Left kidney (tissue), 8 donors: ENCODE results near the gene PROSER3. TPM values are rescaled to one million over a fixed set of nuclear protein-coding genes. Genes with fewer than 3 reads are reported as not detected.

Experiments
- DNase-seq: peaks from one replicate; pipeline ENCODE4 v3.0.0-alpha.2; 2013
- long read RNA-seq, 8 donors: transcript quantifications; one replicate each; lab custom pipeline, GENCODE V29; 2026
- polyA plus RNA-seq: library from polyadenylated mRNA; unstranded; fragments of 120-200 nt; gene quantifications from one replicate; pipeline ENCODE4 v1.2.1, GENCODE V29; 2013; ENCODE audit not compliant: insufficient read length

The PROSER3 gene
- 26.5 TPM for polyA plus RNA-seq
- long read RNA-seq, donor 1, partial matches to known transcripts, result 0 of 4 reads
- long read RNA-seq, donor 1, other reads (novel, unspliced or antisense), result 0 of 4 reads
- long read RNA-seq, donor 2, partial matches to known transcripts, result 0 of 2 reads
- long read RNA-seq, donor 2, other reads (novel, unspliced or antisense), result 0 of 2 reads
- long read RNA-seq, donor 3, partial matches to known transcripts, result 5 of 8 reads
- long read RNA-seq, donor 3, other reads (novel, unspliced or antisense), result 0 of 8 reads
- long read RNA-seq, donor 4, partial matches to known transcripts, result 0 of 1 reads
- long read RNA-seq, donor 4, other reads (novel, unspliced or antisense), result 0 of 1 reads
- long read RNA-seq, donor 5, partial matches to known transcripts, result 0 of 2 reads
- long read RNA-seq, donor 5, other reads (novel, unspliced or antisense), result 0 of 2 reads
- long read RNA-seq, donor 6, partial matches to known transcripts, result 0 of 1 reads
- long read RNA-seq, donor 6, other reads (novel, unspliced or antisense), result 0 of 1 reads
- long read RNA-seq, donor 7, partial matches to known transcripts, result 0 of 1 reads
- long read RNA-seq, donor 7, other reads (novel, unspliced or antisense), result 0 of 1 reads
- long read RNA-seq, donor 8, partial matches to known transcripts, result 0 of 2 reads
- long read RNA-seq, donor 8, other reads (novel, unspliced or antisense), result 0 of 2 reads

DNA sequence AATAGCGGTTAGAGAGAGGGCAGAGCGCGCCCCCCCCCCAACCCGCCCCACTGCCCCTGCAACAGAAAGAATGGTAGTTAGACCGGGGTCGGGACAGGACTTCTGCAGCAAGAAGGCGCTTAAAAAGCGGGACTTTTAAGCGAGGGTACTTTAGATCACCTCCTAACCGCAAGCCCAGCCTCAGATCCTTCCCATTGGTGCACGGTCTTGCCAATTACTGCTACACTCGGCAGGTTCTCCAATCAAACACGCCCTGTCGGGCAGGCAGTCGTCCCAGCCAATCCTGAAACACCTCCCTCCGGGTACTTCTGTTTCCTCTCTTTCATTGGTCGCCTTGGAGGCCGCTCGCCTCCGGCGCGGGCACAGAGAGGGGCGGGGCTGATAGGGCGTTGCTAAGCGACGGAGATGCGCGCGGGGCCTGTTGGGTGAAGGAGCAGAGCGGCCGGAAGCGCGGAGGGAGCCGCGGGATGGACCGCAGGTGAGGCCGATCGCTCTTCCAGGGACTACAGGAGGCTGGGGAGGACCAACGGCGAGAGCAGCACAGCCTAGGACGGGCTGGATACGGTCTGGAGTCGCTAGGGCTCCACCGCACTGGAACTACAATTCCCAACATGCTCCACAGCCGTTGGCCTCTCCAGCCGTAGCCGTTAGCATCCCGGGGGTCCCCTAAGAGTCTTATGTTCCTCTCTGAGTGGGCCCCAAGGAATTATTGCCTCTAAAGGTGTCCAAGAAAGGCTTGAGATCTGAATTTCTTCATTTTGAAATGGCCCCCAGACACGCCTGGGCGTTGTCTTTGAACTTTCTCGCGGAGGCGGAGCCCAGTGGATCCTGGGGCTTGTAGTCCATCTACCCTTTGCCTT, at the start of gene PROSER3:
Gene PROSER3, plus strand, starts transcription at position 428 of the 860 bp plus-strand sequence. Its CDS starts 40 bp downstream, at position 468.
- DNase-seq, result peak; percentile 99

GRCh38 chr19:35708391-35708790, 49.6 kb upstream of the PROSER3 start:
- DNase-seq, result no peak

DNA sequence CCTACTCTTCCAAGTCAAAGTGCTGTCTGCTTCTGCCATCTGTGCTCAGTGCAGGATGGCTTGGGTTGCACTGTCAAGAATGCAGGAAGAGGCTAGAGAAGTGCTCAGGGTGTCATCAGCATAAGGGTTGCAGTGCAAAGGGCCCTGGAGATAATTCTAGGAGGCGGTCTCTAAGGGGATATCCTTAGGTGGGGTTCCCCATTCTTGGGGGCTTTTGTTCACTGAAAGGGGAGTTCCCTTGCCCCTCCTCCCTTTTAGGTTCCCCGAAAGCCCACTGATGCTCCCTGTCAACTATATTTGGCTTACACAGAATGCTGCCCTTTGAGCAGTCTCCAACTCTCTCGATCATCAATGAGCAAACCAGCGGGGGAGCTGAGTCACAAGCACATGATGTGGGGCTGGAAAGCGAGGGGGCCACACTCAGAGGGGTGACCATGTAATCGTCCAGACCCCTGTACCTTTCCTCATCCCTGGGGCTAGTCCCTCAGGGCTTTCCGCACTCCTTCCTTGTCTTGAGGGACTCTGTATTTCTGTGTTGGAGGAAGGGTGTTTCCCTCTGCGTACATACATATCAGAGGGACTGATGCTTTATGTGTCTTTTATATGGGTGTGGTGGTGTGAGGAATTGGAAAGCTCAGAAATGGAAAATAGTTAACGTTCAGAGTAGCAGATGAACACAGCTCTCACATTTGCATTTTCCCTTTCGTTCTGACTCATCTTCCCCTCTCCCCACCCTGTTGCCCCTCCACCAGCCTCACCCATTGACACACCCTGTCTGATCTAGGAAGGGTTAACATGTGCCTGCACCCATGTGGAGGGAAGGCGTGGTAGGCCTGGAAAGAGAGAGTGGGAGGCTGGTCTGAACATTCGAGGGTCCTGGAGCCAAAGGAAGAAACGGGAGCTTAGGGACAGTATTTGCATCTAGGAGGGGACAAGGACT, 46.9 kb upstream of the PROSER3 start:
- DNase-seq, result no peak

- no peak for DNase-seq
These were observed 45.1 kb upstream of the PROSER3 start for GRCh38 chr19:35712567-35713505.

- no peak for DNase-seq
These were observed 44.5 kb upstream of the PROSER3 start for GRCh38 chr19:35713506-35713850.

- no peak for DNase-seq
These were observed 44.0 kb upstream of the PROSER3 start for GRCh38 chr19:35713904-35714495.

DNA sequence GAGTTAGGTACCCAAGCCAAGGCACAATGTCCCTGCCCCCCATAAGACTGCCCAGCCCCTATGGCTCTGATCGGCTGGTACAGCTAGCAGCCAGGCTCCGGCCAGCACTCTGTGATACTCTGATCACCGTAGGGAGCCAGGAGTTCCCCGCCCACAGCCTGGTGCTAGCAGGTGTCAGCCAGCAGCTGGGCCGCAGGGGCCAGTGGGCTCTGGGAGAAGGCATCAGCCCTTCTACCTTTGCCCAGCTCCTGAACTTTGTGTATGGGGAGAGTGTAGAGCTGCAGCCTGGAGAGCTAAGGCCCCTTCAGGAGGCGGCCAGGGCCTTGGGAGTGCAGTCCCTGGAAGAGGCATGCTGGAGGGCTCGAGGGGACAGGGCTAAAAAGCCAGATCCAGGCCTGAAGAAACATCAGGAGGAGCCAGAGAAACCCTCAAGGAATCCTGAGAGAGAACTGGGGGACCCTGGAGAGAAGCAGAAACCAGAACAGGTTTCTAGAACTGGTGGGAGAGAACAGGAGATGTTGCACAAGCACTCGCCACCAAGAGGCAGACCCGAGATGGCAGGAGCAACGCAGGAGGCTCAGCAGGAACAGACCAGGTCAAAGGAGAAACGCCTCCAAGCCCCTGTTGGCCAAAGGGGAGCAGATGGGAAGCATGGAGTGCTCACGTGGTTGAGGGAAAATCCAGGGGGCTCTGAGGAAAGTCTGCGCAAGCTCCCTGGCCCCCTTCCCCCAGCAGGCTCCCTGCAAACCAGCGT, 43.2 kb upstream of the PROSER3 start:
- no peak for DNase-seq

- DNase-seq, result no peak
These were observed 42.6 kb upstream of the PROSER3 start for GRCh38 chr19:35715355-35715809.

- DNase-seq, result no peak
These were observed 41.8 kb upstream of the PROSER3 start for GRCh38 chr19:35715981-35716800.

DNA sequence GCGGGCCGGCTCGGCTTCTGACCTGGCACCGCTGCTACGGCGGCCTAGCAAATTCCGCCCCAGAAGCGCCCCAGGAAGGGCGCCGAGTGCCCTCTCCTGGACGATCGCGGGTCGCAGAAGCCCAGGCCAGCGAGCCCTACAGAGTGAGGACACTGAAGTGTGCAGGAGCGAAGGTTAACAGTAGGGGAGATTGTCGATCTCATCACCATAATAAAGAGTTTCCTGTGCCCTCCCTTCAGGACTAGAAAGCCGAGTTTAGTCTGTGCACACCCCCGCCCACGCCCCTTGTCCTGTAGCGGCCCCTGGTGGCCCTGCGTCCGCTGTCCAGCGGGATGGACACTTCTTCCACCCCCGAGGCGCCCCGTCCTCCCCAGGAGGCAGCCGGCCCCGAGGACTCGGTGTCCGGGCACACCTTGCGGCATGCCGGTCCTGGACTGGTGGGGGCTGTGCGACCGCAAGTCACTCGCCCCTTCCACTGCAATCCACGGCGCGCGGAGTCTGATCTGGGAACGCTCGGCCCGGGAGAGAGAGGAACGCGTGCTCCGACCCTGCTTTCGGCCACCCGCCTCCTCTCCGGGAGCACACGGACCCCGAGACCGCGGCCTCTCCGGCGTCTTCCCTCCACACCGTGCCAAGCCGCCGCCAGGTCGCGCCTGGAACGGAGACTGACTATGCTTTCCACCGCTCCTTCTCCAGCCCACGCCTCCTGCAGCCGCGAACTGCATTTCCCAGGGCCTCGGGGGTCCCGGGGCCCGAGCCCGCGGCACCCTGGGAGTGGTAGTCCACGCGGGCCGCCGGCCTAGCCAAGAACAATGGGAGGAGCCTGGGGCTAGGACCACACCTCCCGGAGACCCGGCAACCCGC, 40.9 kb upstream of the PROSER3 start:
- DNase-seq, result peak; percentile 84

GRCh38 chr19:35717665-35718344, 40.2 kb upstream of the PROSER3 start, which contains the start of gene KMT2B:
Gene KMT2B (plus strand): TSS chr19:35718003. CDS start chr19:35718019, 16 bp downstream.
- peak; percentile 95 for DNase-seq

DNA sequence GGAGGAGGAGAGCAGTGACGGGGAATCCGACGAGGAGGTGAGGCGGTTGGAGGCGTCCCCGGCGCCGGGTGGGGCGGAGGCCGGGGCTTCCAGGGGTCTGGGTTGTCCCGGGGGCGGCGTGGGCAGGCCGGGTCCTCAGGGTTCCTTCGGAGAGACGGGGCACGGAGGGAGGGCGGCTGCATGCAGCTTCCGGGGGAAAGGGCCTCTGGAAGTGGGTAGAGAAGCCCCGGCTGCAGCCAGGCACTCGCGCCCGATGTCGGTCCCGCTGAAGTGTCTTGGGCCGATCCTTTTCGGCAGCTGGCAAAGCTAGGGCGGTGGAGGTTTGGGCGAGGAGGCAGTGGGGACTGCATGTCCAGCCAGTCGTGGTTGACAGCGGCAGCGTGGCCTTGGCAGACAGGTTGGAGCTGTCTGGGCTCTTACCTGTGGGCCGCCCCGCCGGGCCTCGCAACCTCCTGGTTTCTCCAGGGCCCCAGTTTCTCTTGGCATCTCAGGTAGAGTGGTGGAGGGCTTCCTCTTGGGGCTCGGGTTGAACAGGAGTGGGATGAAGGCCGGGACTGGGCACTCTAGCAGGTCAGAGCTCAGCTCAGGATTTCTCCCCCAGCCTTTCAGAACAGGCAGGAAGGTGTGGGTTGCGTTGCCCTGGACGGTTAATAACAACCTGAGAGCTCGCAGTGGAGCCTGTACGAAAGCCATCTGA, 39.5 kb upstream of the PROSER3 start:
- no peak for DNase-seq

GRCh38 chr19:35719402-35720162, 38.4 kb upstream of the PROSER3 start:
- no peak for DNase-seq

- no peak for DNase-seq
These were observed 37.8 kb upstream of the PROSER3 start for GRCh38 chr19:35720163-35720524.

- DNase-seq, result no peak
These were observed 37.3 kb upstream of the PROSER3 start for GRCh38 chr19:35720648-35721047.
